Stimulated activated CD8-positive, alpha-beta memory T cell treated with anti-CD3 and anti-CD28 coated beads, Interleukin-12 subunit alpha, Interleukin-12 subunit beta, amount 100 ng/mL, for 1 hour (primary cell): ENCODE measurements around the gene PRTFDC1.

Experiments used
- DNase-seq: peaks from one replicate; pipeline ENCODE4 v3.0.0-alpha.2; 2020; ENCODE audit warnings: low read depth

PRTFDC1 gene

DNA sequence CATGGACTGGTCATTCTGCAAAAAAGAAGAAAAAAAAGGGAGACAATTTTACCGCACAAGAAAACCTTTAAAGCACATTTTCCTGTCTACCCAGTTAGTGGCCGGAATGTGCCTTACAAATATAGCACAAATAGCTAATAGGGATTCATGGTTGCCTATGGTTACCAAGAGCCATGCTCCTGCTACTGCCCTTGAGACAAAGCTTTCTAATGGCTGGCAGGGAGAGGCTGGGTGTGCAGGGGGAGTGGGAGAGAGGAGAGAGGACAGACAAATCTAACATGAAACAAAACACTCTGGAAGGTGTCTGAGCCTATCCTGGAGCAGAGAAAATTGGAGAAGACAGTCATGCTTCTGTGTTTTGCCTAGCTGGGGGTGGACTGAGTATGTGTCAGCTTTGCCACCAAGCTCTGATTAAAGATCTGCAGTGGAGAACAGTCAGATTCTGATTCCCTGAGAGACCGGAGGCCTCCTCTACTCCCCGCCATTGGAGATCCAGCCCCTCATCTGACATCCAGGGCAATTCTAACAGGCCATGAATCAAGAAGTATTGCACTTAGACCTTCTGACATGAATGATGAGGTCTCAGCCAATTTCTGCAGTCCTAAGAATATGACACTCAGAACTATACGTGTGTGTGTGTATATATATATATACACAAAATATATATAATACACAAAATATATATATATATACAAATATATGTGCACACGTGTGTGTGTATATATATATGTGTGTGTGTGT, 80.2 kb downstream of the PRTFDC1 start:
- no peak for DNase-seq

- no peak for DNase-seq
These were observed 81.1 kb downstream of the PRTFDC1 start for GRCh38 chr10:24871011-24871935.

GRCh38 chr10:24869354-24870015, 82.9 kb downstream of the PRTFDC1 start:
- no peak for DNase-seq

DNA sequence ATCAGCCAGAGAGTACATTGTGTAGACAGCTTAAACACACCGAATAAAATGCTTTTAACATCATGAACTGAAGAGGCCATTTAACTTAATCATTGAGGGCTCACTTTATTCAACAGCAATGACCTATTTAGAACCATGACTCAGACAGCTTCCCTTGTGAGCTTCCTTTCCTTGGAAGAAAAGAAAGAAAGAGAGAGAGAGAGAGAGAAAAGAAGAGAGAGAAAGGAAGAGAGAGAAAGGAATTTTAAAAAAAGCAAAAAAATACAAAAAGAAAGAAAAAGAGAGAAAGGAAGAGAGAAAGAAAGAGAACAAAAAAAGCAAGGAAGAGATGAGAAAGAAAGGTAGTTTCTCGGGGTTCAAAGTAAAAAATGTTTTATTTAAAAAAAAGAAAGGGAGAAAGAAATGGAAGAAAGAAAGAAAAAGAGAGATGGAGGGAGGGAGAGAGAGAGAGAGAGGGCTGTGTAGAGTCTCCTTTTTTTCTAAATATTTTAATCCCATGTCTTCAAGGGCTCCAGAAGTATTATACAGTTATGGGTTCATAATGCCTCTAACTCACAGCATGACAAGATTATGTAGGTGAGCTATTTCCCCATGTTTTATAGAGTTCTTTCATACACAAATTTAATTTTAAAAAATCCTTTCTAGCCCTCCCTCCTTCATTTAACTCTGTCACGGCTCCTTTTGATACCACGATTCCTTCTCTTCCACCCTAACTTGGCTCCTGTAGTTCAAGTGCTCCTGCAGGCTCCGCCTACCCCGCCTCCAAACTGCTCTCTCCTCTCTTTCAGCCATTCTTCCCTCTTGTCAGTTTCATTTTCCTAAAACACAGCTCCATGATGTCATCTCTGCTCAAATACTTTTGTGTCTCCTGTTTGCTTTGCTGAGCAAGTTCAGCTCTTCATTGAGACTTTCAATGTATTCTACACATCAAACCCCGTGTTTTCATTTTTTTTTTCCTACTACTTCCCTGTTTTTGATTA, 85.5 kb downstream of the PRTFDC1 start:
- no peak for DNase-seq

DNA sequence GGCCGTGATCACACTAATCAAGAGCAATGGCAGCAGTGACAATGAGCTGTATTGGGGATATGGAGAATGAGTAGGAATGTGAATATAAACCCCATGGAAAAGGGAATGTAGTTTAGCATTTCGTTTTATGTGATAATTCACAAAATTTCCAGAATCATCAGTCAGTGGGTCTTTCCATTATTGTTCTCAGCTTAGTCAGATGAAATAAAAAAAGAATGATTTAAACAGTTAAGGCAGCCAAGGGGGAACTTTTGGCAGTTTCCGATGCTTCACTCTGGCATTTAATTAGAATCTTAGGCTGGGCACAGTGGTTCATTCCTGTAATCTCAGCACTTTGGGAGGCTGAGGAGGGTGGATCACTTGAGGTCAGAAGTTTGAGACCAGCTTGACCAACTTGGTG, 86.6 kb downstream of the PRTFDC1 start:
- no peak for DNase-seq

DNA sequence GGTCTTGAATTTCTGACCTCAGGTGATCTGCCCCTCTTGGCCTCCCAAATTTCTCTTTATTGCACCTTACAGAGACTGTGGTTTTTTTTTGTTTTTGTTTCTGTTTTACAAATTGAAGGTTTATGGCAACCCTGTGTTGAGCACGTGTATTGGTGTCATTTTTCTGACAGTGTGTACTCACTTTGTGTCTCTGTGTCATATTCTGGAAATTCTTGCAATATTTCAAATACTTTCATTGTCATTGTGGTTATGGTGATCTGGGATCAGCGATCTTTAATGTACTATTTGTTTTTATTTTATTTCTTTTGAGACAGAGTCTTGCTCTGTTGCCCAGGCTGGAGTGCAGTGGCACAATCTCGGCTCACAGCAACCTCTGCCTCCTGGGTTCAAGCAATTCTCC, 89.8 kb downstream of the PRTFDC1 start:
- no peak for DNase-seq

GRCh38 chr10:24858288-24859270, 93.8 kb downstream of the PRTFDC1 start:
- DNase-seq = no peak

- no peak for DNase-seq
These were observed 95.2 kb downstream of the PRTFDC1 start for GRCh38 chr10:24857031-24857725.

GRCh38 chr10:24854256-24854655, 98.2 kb downstream of the PRTFDC1 start:
- DNase-seq = no peak

DNA sequence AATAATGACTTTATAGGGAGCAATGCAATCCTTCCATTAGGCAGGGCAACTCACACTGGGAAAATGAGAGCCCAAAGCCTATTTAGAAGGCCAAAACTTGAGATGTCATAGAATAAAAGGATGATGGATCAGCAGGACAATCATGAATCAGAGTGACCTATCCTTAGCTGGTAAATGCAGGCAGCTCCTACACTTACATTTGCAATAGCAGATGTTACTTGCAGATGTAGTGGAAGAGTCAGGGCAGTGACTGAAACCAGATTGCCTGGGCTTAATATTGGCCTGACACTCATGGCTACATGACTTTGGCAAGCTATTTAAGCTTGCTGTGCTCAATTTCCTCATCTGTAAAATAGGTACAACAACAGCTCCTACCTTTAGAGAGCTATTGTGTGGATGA, 98.7 kb downstream of the PRTFDC1 start:
- no peak for DNase-seq

GRCh38 chr10:24851629-24852028, 100.8 kb downstream of the PRTFDC1 start:
- no peak for DNase-seq

GRCh38 chr10:24850727-24851296, 101.6 kb downstream of the PRTFDC1 start:
- DNase-seq = no peak

DNA sequence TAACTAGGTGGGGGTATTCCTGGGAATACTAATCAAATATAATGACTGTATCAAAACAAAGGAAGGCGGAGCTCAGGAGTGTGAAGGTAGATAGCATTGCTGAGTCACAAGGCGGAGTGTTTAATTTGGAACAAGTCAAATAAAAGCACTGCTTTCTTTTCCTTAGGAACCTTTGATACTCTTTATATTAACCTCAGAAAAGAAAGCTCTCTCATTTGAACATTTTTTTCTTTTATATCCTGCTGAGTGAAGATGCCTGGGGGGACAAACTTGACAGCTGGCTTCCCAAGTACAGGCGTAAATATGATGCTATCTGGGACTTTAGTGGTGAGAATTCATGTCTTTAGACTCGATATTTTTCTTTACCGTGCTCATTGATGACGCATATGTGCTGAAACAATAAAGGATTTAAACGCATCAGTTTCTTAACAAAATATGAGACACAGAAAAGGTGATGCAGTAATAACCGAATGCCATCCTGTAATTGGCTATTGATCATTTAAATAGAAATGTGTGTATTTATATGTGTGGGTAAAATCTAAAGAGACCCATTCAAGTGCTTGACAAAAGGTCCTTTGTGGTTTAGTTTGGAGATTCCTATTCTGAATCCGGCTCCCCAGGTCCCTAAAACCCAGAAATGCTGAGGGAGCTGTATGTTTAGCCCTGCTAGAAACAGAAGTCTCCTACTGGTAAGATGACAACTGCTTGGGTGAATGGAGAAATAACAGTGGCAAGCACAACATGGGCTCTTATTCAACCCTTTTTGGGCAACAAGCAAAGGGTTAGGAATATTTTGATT, 102.7 kb downstream of the PRTFDC1 start:
- no peak for DNase-seq

DNA sequence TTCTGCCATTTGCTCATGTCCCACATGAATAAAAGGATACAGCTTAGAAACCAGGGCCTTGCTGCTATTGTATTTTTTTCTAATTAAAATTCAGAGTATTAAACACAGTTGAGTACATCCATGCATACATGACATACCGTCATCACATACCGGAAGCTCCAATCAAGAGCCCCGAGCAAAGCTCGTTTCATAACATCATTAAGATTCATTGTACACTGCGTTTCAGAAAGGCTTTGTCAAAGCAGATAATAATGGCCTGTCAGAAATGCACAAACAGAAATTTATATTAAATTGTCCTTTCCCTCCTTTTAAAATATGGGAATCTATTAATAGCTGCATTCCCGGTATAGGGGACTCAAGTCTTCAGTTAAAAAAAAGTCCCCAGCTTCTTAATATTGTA, 103.4 kb downstream of the PRTFDC1 start:
- no peak for DNase-seq

GRCh38 chr10:24848195-24848594, 104.2 kb downstream of the PRTFDC1 start:
- DNase-seq = no peak

DNA sequence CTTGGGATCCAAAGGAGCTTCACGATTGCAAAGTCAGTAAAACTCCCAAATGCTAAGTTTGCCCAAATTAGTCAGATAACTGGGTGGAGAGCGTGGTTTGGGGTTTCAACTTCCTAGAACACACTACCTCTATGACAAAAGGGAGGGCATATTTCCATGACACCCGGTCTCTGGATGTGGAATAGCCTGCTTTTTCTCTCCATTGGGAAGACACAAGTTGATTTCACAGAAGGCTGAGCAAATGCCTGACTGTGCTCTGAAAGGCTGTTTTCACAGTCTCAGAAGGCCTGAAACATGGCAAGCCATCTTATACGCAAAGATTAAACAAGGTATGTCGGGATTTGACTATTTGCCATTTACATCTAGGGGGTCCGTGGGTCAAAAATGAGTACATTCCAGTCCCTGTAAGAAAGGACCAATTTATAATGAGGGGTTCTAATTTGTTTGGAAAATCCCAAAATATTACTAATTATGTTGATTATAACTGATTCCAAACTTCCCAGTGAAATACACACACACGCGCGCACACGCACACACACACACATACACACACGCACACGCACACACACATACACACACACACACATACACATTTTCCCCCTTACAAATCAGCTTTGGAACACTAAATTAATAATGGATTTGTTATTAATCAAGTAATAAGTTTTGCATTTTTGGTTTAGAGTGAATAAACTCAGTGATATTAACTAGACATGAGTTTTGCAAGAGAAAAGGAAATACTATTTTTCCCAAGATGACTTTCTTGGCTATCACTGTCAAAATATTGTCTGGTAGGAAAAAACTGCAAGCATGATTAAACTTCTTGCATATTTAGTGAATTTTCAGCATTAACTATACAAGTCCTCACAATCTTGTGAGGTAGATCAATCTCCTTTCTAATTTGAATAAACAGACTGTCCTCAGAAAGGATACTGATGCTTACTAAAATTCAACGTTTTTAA, 105.0 kb downstream of the PRTFDC1 start:
- DNase-seq = no peak

- no peak for DNase-seq
These were observed 107.7 kb downstream of the PRTFDC1 start for GRCh38 chr10:24844742-24845141.
